Neutrophil (primary cell): Measurements from ENCODE around the gene IL17D.

Experiments
- H3K27ac ChIP-seq: fragments of 200-600 bp; sonication (generic); 2 replicates; pipeline ENCODE4 v1.5.1; 2016; ENCODE audit warnings: mild to moderate bottlenecking, moderate library complexity
- H3K27me3 ChIP-seq: fragments of 200-600 bp; sonication (generic); 2 replicates; pipeline ENCODE4 v1.6.0; 2016; ENCODE audit warnings: mild to moderate bottlenecking
- H3K36me3 ChIP-seq: fragments of 200-600 bp; sonication (generic); 2 replicates; pipeline ENCODE4 v1.5.1; 2017
- H3K4me1 ChIP-seq, 2 experiments: fragments of 200-600 bp in 1 of 2; sonication (generic) in 1 of 2; 1 replicate in 1 of 2; 2 replicates in 1 of 2; pipeline versions ENCODE4 v1.5.1 to v1.6.1; 2013 to 2016; ENCODE audit warnings: low read depth in 1 of 2, low read length in 1 of 2, mild to moderate bottlenecking in 1 of 2, moderate library complexity in 1 of 2; ENCODE audit not compliant: control insufficient read depth in 1 of 2, insufficient read depth in 1 of 2
- H3K4me3 ChIP-seq, 2 experiments: fragments of 200-600 bp in 1 of 2; sonication (generic) in 1 of 2; 1 replicate in 1 of 2; 2 replicates in 1 of 2; pipeline ENCODE4 v1.5.1; 2013 to 2016; ENCODE audit warnings: low read depth in 1 of 2, low read length in 1 of 2, mild to moderate bottlenecking in 1 of 2, moderate library complexity in 1 of 2
- H3K9me3 ChIP-seq: fragments of 200-600 bp; sonication (generic); 2 replicates; pipeline ENCODE4 v1.5.1; 2016
- TF ChIP-seq, protein P1 (sequence below): fragments of 200-600 bp; sonication (generic); IDR thresholded peaks from 2 replicates; pipeline ENCODE4 v1.5.1; 2016; ENCODE audit warnings: antibody characterized with exemption

Gene IL17D

DNA sequence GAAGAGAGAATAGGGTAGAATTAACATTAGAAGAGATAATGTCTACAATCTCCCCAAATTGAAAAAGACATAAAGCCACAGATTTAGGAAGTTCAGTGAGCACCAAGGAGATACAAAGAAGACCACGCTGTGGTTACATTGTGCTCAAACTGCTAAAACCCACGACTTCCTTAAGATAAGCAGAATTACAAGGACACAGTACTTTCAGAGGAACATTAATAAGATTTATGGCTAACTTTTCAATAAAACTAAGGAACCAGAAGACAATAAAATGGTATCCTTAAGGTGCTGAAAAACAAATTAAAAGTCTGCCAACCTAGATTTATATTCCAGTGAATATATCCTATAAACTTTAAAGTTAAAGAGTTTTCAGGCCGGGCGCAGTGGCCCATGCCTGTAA lies 7.4 kb upstream of the IL17D start:
- TF ChIP-seq, protein P1, sequence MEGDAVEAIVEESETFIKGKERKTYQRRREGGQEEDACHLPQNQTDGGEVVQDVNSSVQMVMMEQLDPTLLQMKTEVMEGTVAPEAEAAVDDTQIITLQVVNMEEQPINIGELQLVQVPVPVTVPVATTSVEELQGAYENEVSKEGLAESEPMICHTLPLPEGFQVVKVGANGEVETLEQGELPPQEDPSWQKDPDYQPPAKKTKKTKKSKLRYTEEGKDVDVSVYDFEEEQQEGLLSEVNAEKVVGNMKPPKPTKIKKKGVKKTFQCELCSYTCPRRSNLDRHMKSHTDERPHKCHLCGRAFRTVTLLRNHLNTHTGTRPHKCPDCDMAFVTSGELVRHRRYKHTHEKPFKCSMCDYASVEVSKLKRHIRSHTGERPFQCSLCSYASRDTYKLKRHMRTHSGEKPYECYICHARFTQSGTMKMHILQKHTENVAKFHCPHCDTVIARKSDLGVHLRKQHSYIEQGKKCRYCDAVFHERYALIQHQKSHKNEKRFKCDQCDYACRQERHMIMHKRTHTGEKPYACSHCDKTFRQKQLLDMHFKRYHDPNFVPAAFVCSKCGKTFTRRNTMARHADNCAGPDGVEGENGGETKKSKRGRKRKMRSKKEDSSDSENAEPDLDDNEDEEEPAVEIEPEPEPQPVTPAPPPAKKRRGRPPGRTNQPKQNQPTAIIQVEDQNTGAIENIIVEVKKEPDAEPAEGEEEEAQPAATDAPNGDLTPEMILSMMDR = no peak
- no peak overlapping the region for H3K27ac ChIP-seq
- peaks cover 18% of the 10 kb centered on the region for H3K27me3 ChIP-seq
- H3K4me1 ChIP-seq = no peaks in the 10 kb centered on the region
- no peak overlapping the region for H3K4me3 ChIP-seq
- H3K36me3 ChIP-seq = no peaks in the 10 kb centered on the region
- no peaks in the 10 kb centered on the region for H3K9me3 ChIP-seq

DNA sequence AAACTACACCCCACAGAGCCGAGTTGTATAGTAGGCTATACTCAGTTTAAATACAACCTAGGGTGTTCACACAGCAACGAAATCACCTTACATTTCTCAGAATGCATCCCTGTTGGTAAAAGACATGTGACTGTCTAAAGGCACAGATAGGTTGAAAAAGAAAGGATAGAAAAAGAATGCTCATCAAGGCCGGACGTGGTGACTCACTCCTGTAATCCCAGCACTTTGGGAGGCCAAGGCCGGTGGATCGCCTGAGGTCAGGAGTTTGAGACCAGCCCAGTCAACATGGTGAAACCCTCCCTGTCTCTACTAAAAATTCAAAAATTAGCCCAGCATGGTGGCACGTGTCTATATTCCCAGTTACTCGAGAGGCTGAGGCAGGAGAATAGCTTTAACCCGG lies 3.8 kb upstream of the IL17D start:
- Histone ChIP-seq H3K4me1 (peaks cover 9 to 13% of the 10 kb centered on the region in 2 experiments), H3K9me3 (no peaks in the 10 kb centered on the region)
- TF ChIP-seq, protein P1 = no peak

DNA sequence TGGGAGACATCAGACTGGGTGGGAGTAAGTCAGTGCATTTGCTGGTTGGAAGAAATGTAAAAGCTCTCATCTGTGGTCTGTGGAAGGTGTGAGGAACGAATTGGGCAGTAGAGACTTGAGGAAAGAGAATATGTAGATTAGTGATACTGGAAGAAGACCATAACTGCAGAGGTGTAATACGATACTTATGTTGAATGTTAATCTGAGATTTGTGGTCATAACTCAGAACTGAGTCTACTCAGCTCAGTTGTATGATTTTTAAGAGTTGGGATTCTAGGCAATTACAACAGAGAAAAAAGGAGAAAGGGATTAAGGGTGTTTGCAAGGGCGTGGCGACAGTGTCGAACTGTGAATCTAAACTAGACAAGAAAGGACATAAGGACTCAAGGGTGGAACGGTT lies 3.2 kb upstream of the IL17D start:
- H3K4me3 ChIP-seq = no peak overlapping the region
- H3K27me3 ChIP-seq = peaks cover 57% of the 10 kb centered on the region
- TF ChIP-seq, protein P1 = no peak
- H3K4me1 ChIP-seq = peaks cover 9 to 13% of the 10 kb centered on the region in 2 experiments
- H3K36me3 ChIP-seq = no peaks in the 10 kb centered on the region
- no peaks in the 10 kb centered on the region for H3K9me3 ChIP-seq
- H3K27ac ChIP-seq = no peak overlapping the region

More for the DNA sequence above, 3.8 kb upstream of the IL17D start:
- Histone ChIP-seq H3K36me3 (no peaks in the 10 kb centered on the region), H3K27me3 (peaks cover 52% of the 10 kb centered on the region), H3K4me3 (no peak overlapping the region), H3K27ac (no peak overlapping the region)

DNA sequence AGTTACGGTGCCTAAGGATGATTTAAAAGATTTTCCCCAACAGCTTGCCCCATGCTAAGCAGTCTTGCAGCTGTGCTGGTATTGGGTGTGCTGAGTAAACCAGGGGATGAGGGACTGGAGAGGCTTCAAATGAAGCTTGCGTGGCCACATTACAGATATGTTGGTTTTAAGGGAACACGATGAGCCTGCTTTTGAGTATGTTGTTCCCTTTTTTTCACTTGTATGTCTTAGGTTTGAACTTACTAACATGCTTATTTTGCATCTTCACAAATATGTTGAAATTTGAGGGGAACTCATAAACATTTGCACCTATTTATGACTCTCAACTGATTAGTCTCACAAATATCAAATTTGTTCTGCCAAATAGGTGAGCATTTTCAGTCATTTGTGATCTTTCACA lies 2.0 kb upstream of the IL17D start:
- TF ChIP-seq, protein P1 = no peak
- H3K4me1 ChIP-seq = peaks cover 9 to 13% of the 10 kb centered on the region in 2 experiments
- H3K9me3 ChIP-seq = no peaks in the 10 kb centered on the region
- peaks cover 69% of the 10 kb centered on the region for H3K27me3 ChIP-seq
- no peaks in the 10 kb centered on the region for H3K36me3 ChIP-seq
- no peak overlapping the region for H3K4me3 ChIP-seq
- no peak overlapping the region for H3K27ac ChIP-seq

DNA sequence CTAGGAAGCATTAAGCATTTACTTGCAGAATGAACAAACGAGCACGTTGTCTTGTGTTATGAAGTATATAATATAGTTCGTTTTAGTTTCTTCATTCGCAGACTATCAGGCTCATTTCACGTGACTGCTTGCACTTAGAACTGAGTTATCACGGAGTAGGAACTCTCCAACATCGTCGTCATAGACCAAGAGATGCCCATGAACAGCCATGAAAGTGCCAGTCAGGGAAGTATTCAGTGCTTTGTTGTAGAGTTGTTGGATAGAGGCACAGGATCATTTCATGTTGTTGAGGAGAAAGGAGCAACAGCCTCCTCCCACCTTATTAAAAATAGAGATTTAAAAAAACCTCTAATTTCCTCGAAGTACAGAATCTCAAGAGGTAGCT lies 977 bp upstream of the IL17D start:
- TF ChIP-seq, protein P1 = no peak
- Histone ChIP-seq H3K27me3 (peaks cover 74% of the 10 kb centered on the region), H3K4me3 (no peak overlapping the region)

More for the DNA sequence above, 977 bp upstream of the IL17D start:
- H3K9me3 ChIP-seq = no peaks in the 10 kb centered on the region
- H3K36me3 ChIP-seq = no peaks in the 10 kb centered on the region
- peaks cover 9 to 13% of the 10 kb centered on the region in 2 experiments for H3K4me1 ChIP-seq
- no peak overlapping the region for H3K27ac ChIP-seq
